Measurements from ENCODE around the gene ANKMY1.

Gene ANKMY1

GRCh38 chr2:240529344-240529999 lies 28.3 kb downstream of the ANKMY1 start:
- H3K4me3 ChIP-seq (replicated peaks; ENCODE audit: low read depth, low read length), result no peak overlapping the region
- TF ChIP-seq CTCF (IDR thresholded peaks at IDR 0.05; ENCODE audit: low read depth, low read length, missing control alignments), result no peak
- DNase-seq (ENCODE audit: extremely low read depth, low read depth), result no peak

- no peak for DNase-seq (ENCODE audit: extremely low read depth, low read depth)
- H3K4me3 ChIP-seq (replicated peaks; ENCODE audit: low read depth, low read length), result no peak overlapping the region
- no peak for TF ChIP-seq CTCF (IDR thresholded peaks at IDR 0.05; ENCODE audit: low read depth, low read length, missing control alignments)
Measured at GRCh38 chr2:240528406-240529040, 29.3 kb downstream of the ANKMY1 start.

- no peak overlapping the region for H3K4me3 ChIP-seq (replicated peaks; ENCODE audit: low read depth, low read length)
- no peak for DNase-seq (ENCODE audit: extremely low read depth, low read depth)
- no peak for TF ChIP-seq CTCF (IDR thresholded peaks at IDR 0.05; ENCODE audit: low read depth, low read length, missing control alignments)
Measured at GRCh38 chr2:240527153-240527750, 30.5 kb downstream of the ANKMY1 start.

- DNase-seq (ENCODE audit: extremely low read depth, low read depth), result no peak
- no peak overlapping the region for H3K4me3 ChIP-seq (replicated peaks; ENCODE audit: low read depth, low read length)
- TF ChIP-seq CTCF (IDR thresholded peaks at IDR 0.05; ENCODE audit: low read depth, low read length, missing control alignments), result no peak
Measured at GRCh38 chr2:240526521-240526920, 31.3 kb downstream of the ANKMY1 start.

- TF ChIP-seq CTCF (IDR thresholded peaks at IDR 0.05; ENCODE audit: low read depth, low read length, missing control alignments), result no peak
- no peak for DNase-seq (ENCODE audit: extremely low read depth, low read depth)
- H3K4me3 ChIP-seq (replicated peaks; ENCODE audit: low read depth, low read length), result no peak overlapping the region
Measured at GRCh38 chr2:240525802-240526201, 32.0 kb downstream of the ANKMY1 start.

- no peak overlapping the region for H3K4me3 ChIP-seq (replicated peaks; ENCODE audit: low read depth, low read length)
- DNase-seq (ENCODE audit: extremely low read depth, low read depth), result no peak
- no peak for TF ChIP-seq CTCF (IDR thresholded peaks at IDR 0.05; ENCODE audit: low read depth, low read length, missing control alignments)
Measured at GRCh38 chr2:240524963-240525718, 32.6 kb downstream of the ANKMY1 start.
